Vagina (tissue), 2 donors: Measurements from ENCODE around the gene NPW. TPM values are rescaled to one million over a fixed set of nuclear protein-coding genes. Genes with fewer than 3 reads are reported as not detected.

Source experiments
- DNase-seq, 2 donors: peaks; one replicate each; pipeline ENCODE4 v3.0.0-alpha.2; 2017; ENCODE audit errors: extremely low spot score in 2 of 2
- H3K27ac ChIP-seq: fragments of 200-600 bp; sonication (generic); one replicate; pipeline ENCODE4 v1.5.1; 2019
- H3K27me3 ChIP-seq: fragments of 200-600 bp; sonication (generic); one replicate; pipeline ENCODE4 v1.5.1; 2019
- H3K36me3 ChIP-seq, 2 donors: fragments of 200-600 bp; sonication (generic); one replicate each; pipeline ENCODE4 v1.5.1; 2017 to 2019
- H3K4me1 ChIP-seq: fragments of 200-600 bp; sonication (generic); one replicate; pipeline ENCODE4 v1.5.1; 2019
- H3K4me3 ChIP-seq, 2 donors: fragments of 200-600 bp; sonication (generic); 1 replicate in 1 of 2; 2 replicates in 1 of 2; pipeline ENCODE4 v1.5.1; 2016 to 2019
- H3K9me3 ChIP-seq: fragments of 200-600 bp; sonication (generic); one replicate; pipeline ENCODE4 v1.5.1; 2019
- POLR2A ChIP-seq, 2 donors: fragments of 450-650 bp; IDR thresholded peaks; one replicate each; pipeline ENCODE4 v1.6.1; 2017; ENCODE audit warnings: antibody characterized with exemption in 2 of 2, mild to moderate bottlenecking in 2 of 2, moderate library complexity in 2 of 2
- POLR2AphosphoS5 ChIP-seq, 2 donors: sonication (generic); formaldehyde crosslinking; IDR thresholded peaks; one replicate each; pipeline ENCODE4 v1.9.0; 2017; ENCODE audit warnings: antibody characterized with exemption in 2 of 2, mild to moderate bottlenecking in 2 of 2, low read depth in 1 of 2; ENCODE audit not compliant: insufficient read depth in 1 of 2
- intact Hi-C: fragments of 100-400 bp; cut with DNase I; formaldehyde crosslinking; loops from one replicate; pipeline ENCODE4 v1.15.1; 2023
- total RNA-seq: library from RNA; depleted of rRNA; stranded (reverse); fragments of >200 nt; gene quantifications from one replicate; pipeline ENCODE4 v1.2.3, GENCODE V29; 2016
- TF ChIP-seq, protein P1 (sequence below), 3 experiments: fragments of 450-650 bp in 2 of 3; fragments of 200-600 bp in 1 of 3; sonication (generic) in 1 of 3; IDR thresholded peaks; one replicate each; pipeline ENCODE4 v1.5.1; 2017 to 2019; ENCODE audit warnings: antibody characterized with exemption in 3 of 3, mild to moderate bottlenecking in 2 of 3, moderate library complexity in 2 of 3

Gene NPW
- total RNA-seq, 1 donor from 2014 or later, result not detected

DNA sequence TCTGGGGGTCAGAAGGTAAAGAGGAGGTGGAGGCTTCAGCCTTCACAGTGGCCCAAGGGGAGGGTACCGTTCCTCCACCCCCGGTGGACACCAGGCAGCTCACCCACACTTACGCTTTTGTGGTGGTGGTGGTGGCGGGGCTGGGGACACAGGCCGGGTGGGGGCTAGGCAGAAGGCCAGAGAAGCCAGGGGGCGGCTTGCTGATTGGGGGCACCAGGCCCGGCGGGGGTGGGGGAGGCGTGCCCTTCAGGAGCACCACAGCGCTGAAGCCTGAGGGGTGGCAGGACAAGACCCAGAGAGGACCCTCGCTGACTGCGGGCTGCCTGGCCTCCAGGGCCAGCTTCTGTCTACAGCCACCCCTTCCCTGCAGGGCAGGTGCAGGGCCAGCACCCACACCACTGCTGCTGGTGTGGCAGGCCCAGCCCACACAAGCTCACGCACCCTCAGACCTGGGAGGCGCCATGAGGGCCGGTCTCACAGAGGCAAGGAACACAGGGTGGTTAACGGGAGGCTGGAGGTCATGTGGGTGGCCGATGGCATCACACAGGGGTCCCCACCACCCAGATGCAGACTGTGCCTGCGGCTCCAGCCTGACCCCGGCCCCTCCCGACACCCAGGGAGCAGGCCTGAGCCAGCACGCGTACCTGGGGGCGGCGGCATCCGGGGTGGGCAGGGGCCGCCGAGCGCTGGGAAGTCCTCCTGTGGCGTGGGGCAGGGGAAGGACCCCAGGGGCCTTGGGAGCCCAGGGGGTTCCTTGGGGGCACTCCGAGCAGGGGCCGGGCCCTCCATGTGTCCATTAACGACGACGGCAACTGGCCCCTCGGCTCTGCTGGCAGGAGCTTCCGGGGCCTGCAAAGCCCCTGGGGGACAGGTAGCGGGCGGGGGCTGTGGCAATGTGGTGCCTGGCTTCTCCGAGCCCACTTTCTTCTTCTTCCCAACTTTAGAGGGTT is 20.5 kb upstream of the NPW start:
- no peak for TF ChIP-seq POLR2A (IDR thresholded peaks at IDR 0.05)
- TF ChIP-seq, protein P1, sequence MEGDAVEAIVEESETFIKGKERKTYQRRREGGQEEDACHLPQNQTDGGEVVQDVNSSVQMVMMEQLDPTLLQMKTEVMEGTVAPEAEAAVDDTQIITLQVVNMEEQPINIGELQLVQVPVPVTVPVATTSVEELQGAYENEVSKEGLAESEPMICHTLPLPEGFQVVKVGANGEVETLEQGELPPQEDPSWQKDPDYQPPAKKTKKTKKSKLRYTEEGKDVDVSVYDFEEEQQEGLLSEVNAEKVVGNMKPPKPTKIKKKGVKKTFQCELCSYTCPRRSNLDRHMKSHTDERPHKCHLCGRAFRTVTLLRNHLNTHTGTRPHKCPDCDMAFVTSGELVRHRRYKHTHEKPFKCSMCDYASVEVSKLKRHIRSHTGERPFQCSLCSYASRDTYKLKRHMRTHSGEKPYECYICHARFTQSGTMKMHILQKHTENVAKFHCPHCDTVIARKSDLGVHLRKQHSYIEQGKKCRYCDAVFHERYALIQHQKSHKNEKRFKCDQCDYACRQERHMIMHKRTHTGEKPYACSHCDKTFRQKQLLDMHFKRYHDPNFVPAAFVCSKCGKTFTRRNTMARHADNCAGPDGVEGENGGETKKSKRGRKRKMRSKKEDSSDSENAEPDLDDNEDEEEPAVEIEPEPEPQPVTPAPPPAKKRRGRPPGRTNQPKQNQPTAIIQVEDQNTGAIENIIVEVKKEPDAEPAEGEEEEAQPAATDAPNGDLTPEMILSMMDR (IDR thresholded peaks at IDR 0.05), result no peak
- no peak for TF ChIP-seq POLR2AphosphoS5 (IDR thresholded peaks at IDR 0.05; ENCODE audit: insufficient read depth in 1 of 2, low read depth in 1 of 2)
- no peak for DNase-seq
- Histone ChIP-seq H3K9me3 (no peaks in the 10 kb centered on the region), H3K27me3 (no peaks in the 10 kb centered on the region), H3K4me1 (peaks cover 9% of the 10 kb centered on the region), H3K36me3 (peaks cover 0 to 56% of the 10 kb centered on the region in 2 donors), H3K4me3 (no peak overlapping the region), H3K27ac (no peak overlapping the region)
- intact Hi-C loops, result no loop called here

DNA sequence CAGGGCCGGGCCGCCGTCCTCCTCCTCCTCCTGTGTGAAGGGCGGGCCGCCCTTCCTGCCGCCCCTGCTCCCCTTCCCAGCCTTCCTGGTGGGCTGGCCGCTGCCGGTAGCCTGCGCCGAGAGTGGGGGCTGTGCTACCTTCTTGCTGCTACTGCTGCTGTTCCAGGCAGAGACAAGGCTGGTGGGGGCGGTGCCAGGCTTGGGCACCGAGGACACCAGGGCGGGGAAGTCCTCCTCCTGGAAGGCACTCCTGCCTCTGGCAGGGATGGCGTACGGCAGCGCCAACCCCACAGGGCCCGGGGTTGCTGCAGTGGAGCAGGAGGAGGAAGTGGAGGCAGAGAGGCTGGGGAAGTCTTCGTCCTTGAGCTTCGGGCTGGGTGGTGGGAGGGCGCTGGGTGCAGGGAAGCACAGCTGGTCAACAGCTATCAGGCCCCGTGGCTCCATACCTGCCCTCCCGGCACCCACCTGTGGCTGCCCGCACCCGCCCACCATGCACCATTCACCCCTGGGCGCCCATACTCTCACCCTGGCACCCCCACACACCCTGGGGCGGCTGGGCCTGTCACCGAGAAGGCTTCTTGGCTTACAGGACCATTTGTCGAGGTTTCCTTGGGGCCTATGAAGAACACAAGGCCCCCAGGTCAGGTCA is 19.6 kb upstream of the NPW start:
- TF ChIP-seq, protein P1 (IDR thresholded peaks at IDR 0.05), result no peak
- TF ChIP-seq POLR2AphosphoS5 (IDR thresholded peaks at IDR 0.05; ENCODE audit: insufficient read depth in 1 of 2, low read depth in 1 of 2) (no peak), POLR2A (IDR thresholded peaks at IDR 0.05) (no peak)
- intact Hi-C loops, result no loop called here
- Histone ChIP-seq H3K4me1 (peaks cover 17% of the 10 kb centered on the region), H3K36me3 (peaks cover 0 to 56% of the 10 kb centered on the region in 2 donors), H3K9me3 (no peaks in the 10 kb centered on the region), H3K27ac (no peak overlapping the region), H3K4me3 (no peak overlapping the region), H3K27me3 (no peaks in the 10 kb centered on the region)
- DNase-seq, result no peak

DNA sequence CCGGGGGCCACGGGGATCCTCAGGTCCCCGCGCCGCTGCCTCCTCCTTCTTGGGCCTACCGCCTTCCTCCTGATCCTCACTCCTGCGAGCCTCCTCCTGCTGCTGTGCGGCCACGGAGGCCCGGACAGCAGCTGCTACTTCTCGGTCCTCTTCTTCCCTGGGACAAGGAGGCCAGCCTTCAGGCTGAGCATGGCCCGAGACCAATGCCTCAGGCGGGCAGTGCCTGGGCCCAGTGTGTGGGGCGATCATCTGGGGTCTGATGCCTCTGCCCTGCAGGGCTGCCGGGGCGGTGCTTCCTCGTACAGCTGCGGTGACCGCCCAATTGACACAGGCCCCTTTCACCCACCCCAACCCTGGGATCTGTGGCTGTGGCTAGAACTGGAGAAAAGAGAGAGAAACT is 18.6 kb upstream of the NPW start:
- TF ChIP-seq, protein P1 (IDR thresholded peaks at IDR 0.05), result no peak
- TF ChIP-seq POLR2AphosphoS5 (IDR thresholded peaks at IDR 0.05; ENCODE audit: insufficient read depth in 1 of 2, low read depth in 1 of 2) (no peak), POLR2A (IDR thresholded peaks at IDR 0.05) (no peak)
- Histone ChIP-seq H3K36me3 (peaks cover 0 to 56% of the 10 kb centered on the region in 2 donors), H3K9me3 (no peaks in the 10 kb centered on the region), H3K27me3 (no peaks in the 10 kb centered on the region), H3K27ac (no peak overlapping the region), H3K4me3 (no peak overlapping the region), H3K4me1 (peaks cover 28% of the 10 kb centered on the region)
- intact Hi-C loops, result no loop called here
- no peak for DNase-seq

DNA sequence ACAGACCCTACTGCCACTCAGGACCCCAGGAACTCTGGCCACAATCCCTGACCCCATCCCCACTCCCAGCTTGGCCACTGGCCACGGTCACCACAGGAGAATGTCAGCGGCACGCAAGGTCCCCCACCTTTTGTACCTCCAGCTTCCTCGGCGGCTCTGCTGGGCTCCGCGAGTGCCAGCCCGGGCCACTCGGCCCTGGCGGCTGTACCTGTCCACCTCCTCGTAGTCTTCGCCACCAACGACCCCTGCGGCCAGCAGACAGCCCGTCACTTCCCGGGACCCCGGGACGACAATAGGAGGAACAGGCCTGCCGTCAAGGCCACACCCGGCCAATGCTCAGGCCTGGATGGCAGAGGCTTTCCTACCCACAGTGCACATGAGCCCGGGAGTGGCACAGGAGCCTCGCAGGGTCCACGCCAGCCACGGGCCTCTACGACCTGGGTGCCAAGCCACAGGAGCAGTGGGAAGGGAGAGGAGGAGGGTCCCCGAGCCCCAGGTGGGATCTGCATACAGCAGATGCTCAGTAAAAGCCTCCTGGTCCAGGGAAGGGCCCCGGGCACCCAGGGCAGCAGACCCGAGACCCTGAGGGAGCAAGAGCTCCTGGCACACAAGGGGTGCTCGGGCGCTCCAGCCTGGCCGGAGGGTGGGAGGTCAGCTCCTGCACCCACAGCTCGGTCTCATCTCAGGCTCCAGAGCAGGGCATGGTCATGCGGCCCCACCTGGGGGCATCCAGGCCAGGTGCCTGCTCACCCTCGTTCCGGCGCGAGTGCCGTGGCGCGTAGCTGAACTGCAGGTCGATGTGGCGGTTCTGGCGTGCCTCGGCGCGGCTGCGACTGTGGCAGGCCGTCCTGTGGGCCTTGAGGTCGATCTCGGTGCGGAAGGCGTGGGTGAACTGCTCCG is 17.9 kb upstream of the NPW start:
- Histone ChIP-seq H3K9me3 (no peaks in the 10 kb centered on the region), H3K36me3 (peaks cover 0 to 56% of the 10 kb centered on the region in 2 donors), H3K4me3 (no peak overlapping the region), H3K27ac (no peak overlapping the region), H3K27me3 (no peaks in the 10 kb centered on the region), H3K4me1 (peaks cover 34% of the 10 kb centered on the region)
- TF ChIP-seq POLR2AphosphoS5 (IDR thresholded peaks at IDR 0.05; ENCODE audit: insufficient read depth in 1 of 2, low read depth in 1 of 2) (no peak), POLR2A (IDR thresholded peaks at IDR 0.05) (no peak)
- TF ChIP-seq, protein P1 (IDR thresholded peaks at IDR 0.05), result no peak
- DNase-seq, result no peak
- intact Hi-C loops, result no loop called here
